WTC11 (cell line): ENCODE data around the gene KCNIP4. TPM values are rescaled to one million over a fixed set of nuclear protein-coding genes. Genes with fewer than 3 reads are reported as not detected.

Experiments used
- ATAC-seq: fragments of 200-7000 bp; cut with Tn5 transposase; 2 replicates; pipeline ENCODE4 v1.10.0; 2021; ENCODE audit warnings: mild to moderate bottlenecking, moderate library complexity
- CTCF ChIA-PET: fragments of 300-600 bp; sonication (Branson Sonifier 250); formaldehyde crosslinking; loops from one replicate; lab custom pipeline; 2021; ENCODE audit warnings: antibody characterized with exemption; lab: Charles Lee
- POLR2A ChIA-PET: fragments of 350-600 bp; sonication (Branson Sonifier 250); formaldehyde crosslinking; loops from one replicate; lab custom pipeline; 2021; ENCODE audit warnings: antibody characterized with exemption; lab: Charles Lee
- DNase-seq: peaks from one replicate; pipeline ENCODE4 v3.0.0; 2021; ENCODE audit warnings: low spot score
- H3K27ac Mint-ChIP-seq: 2 replicates; pipeline ENCODE4 v1.8.0; 2021; ENCODE audit warnings: mixed read lengths
- H3K27me3 Mint-ChIP-seq: 2 replicates; pipeline ENCODE4 v1.8.0; 2021; ENCODE audit warnings: low read depth, mild to moderate bottlenecking, moderate library complexity, mixed read lengths
- H3K36me3 Mint-ChIP-seq: 2 replicates; pipeline ENCODE4 v1.8.0; 2021; ENCODE audit warnings: mixed read lengths
- H3K4me1 Mint-ChIP-seq: 2 replicates; pipeline ENCODE4 v1.8.0; 2022; ENCODE audit warnings: mixed read lengths
- H3K4me3 Mint-ChIP-seq: 2 replicates; pipeline ENCODE4 v1.8.0; 2021; ENCODE audit warnings: mild to moderate bottlenecking, moderate library complexity, mixed read lengths
- H3K9me3 Mint-ChIP-seq: 2 replicates; pipeline ENCODE4 v1.8.0; 2021; ENCODE audit warnings: mixed read lengths
- CBFB ChIP-seq: sonication (generic); formaldehyde crosslinking; IDR thresholded peaks from 2 replicates; pipeline ENCODE4 v1.8.1; 2022; ENCODE audit warnings: mild to moderate bottlenecking, low read depth, missing genetic modification reagents
- ELF4 ChIP-seq: sonication (generic); formaldehyde crosslinking; IDR thresholded peaks from 2 replicates; pipeline ENCODE4 v1.8.1; 2022; ENCODE audit warnings: low read depth, mild to moderate bottlenecking, moderate library complexity, missing genetic modification reagents
- ESRRA ChIP-seq: sonication (generic); formaldehyde crosslinking; IDR thresholded peaks from 2 replicates; pipeline ENCODE4 v1.8.1; 2022; ENCODE audit warnings: mild to moderate bottlenecking, missing genetic modification reagents, borderline replicate concordance
- IRF2 ChIP-seq: sonication (generic); formaldehyde crosslinking; IDR thresholded peaks from 2 replicates; pipeline ENCODE4 v1.8.0; 2022; ENCODE audit warnings: low read depth, missing genetic modification reagents, borderline replicate concordance
- JAZF1 ChIP-seq: fragments of 250-450 bp; sonication (Bioruptor Pico); IDR thresholded peaks from 2 replicates; pipeline ENCODE4 v1.9.0; 2021; ENCODE audit warnings: moderate library complexity, mild to moderate bottlenecking, inconsistent platforms
- KAT7 ChIP-seq: sonication (generic); formaldehyde crosslinking; IDR thresholded peaks from 2 replicates; pipeline ENCODE4 v1.8.1; 2023; ENCODE audit warnings: missing genetic modification reagents, mild to moderate bottlenecking, borderline replicate concordance
- NFE2L1 ChIP-seq: sonication (generic); formaldehyde crosslinking; IDR thresholded peaks from 2 replicates; pipeline ENCODE4 v1.8.1; 2023; ENCODE audit warnings: missing genetic modification reagents
- NFYB ChIP-seq: sonication (generic); formaldehyde crosslinking; conservative IDR thresholded peaks from 2 replicates; pipeline ENCODE4 v1.8.0; 2022; ENCODE audit warnings: low read depth, missing genetic modification reagents
- NR2C2 ChIP-seq: sonication (generic); formaldehyde crosslinking; IDR thresholded peaks from 2 replicates; pipeline ENCODE4 v1.8.0; 2022; ENCODE audit warnings: mild to moderate bottlenecking, missing genetic modification reagents
- PRRX2 ChIP-seq: fragments of 250-450 bp; sonication (Bioruptor Pico); IDR thresholded peaks from 2 replicates; pipeline ENCODE4 v1.8.0; 2021; ENCODE audit warnings: mild to moderate bottlenecking
- SMAD4 ChIP-seq: sonication (generic); formaldehyde crosslinking; IDR thresholded peaks from 2 replicates; pipeline ENCODE4 v1.8.0; 2022; ENCODE audit warnings: mild to moderate bottlenecking, missing genetic modification reagents
- SOX15 ChIP-seq: fragments of 250-450 bp; sonication (Bioruptor Pico); IDR thresholded peaks from 2 replicates; pipeline ENCODE4 v1.9.0; 2021; ENCODE audit warnings: mild to moderate bottlenecking
- TEAD1 ChIP-seq: sonication (generic); formaldehyde crosslinking; IDR thresholded peaks from 2 replicates; pipeline ENCODE4 v1.8.0; 2022; ENCODE audit warnings: mild to moderate bottlenecking, missing genetic modification reagents
- ZNF121 ChIP-seq: sonication (generic); formaldehyde crosslinking; IDR thresholded peaks from 2 replicates; pipeline ENCODE4 v1.8.0; 2023; ENCODE audit warnings: missing genetic modification reagents
- ZNF232 ChIP-seq: sonication (generic); formaldehyde crosslinking; IDR thresholded peaks from 2 replicates; pipeline ENCODE4 v1.8.0; 2022; ENCODE audit warnings: mild to moderate bottlenecking, missing genetic modification reagents
- ZNF416 ChIP-seq: fragments of 250-450 bp; sonication (Bioruptor Pico); IDR thresholded peaks from 2 replicates; pipeline ENCODE4 v1.9.0; 2021; ENCODE audit warnings: mild to moderate bottlenecking, inconsistent platforms
- ZNF425 ChIP-seq: fragments of 250-450 bp; sonication (Bioruptor Pico); conservative IDR thresholded peaks from 2 replicates; pipeline ENCODE4 v1.9.0; 2021; ENCODE audit warnings: mild to moderate bottlenecking
- ZNF512 ChIP-seq: sonication (generic); formaldehyde crosslinking; IDR thresholded peaks from 2 replicates; pipeline ENCODE4 v1.8.1; 2022; ENCODE audit warnings: missing genetic modification reagents, borderline replicate concordance
- total RNA-seq: library from RNA; stranded (reverse); gene quantifications from 3 replicates; pipeline ENCODE4 v1.2.3, GENCODE V29; 2021
- TF ChIP-seq, protein P1 (sequence below): sonication (generic); formaldehyde crosslinking; IDR thresholded peaks from 2 replicates; pipeline ENCODE4 v1.8.1; 2022; ENCODE audit warnings: mild to moderate bottlenecking, moderate library complexity, missing genetic modification reagents
- TF ChIP-seq, protein P2 (sequence below): sonication (generic); formaldehyde crosslinking; IDR thresholded peaks from 2 replicates; pipeline ENCODE4 v1.8.1; 2023; ENCODE audit warnings: mild to moderate bottlenecking, missing genetic modification reagents, moderate library complexity
- TF ChIP-seq, protein P3 (sequence below): sonication (generic); formaldehyde crosslinking; IDR thresholded peaks from 2 replicates; pipeline ENCODE4 v1.8.0; 2022; ENCODE audit warnings: mild to moderate bottlenecking, missing genetic modification reagents

The KCNIP4 gene
- total RNA-seq, 1 experiment from 2014 or later, result not detected

GRCh38 chr4:20954541-20954940 lies 994.0 kb downstream of the KCNIP4 start:
- no peaks in the 10 kb centered on the region for H3K9me3 Mint-ChIP-seq
- TF ChIP-seq, protein P1, sequence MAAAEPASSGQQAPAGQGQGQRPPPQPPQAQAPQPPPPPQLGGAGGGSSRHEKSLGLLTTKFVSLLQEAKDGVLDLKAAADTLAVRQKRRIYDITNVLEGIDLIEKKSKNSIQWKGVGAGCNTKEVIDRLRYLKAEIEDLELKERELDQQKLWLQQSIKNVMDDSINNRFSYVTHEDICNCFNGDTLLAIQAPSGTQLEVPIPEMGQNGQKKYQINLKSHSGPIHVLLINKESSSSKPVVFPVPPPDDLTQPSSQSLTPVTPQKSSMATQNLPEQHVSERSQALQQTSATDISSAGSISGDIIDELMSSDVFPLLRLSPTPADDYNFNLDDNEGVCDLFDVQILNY (CRISPR knock-in tag), result no peak
- TF ChIP-seq KAT7 (CRISPR knock-in tag) (no peak), ZNF416 (CRISPR knock-in tag) (no peak), ZNF232 (CRISPR knock-in tag) (no peak), CBFB (CRISPR knock-in tag) (no peak), NR2C2 (CRISPR knock-in tag) (no peak)
- TF ChIP-seq, protein P2, sequence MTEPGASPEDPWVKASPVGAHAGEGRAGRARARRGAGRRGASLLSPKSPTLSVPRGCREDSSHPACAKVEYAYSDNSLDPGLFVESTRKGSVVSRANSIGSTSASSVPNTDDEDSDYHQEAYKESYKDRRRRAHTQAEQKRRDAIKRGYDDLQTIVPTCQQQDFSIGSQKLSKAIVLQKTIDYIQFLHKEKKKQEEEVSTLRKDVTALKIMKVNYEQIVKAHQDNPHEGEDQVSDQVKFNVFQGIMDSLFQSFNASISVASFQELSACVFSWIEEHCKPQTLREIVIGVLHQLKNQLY (CRISPR knock-in tag), result no peak
- ChIA-PET CTCF (interaction anchor here (1.0 kb wide), 1 partner anchor 181 kb away, joined by 3 read pairs; no protein-coding TSS in a partner anchor), POLR2A (no interaction called here)
- no peak for ATAC-seq
- no peaks in the 10 kb centered on the region for H3K27me3 Mint-ChIP-seq
- no peaks in the 10 kb centered on the region for H3K36me3 Mint-ChIP-seq
- H3K27ac Mint-ChIP-seq, result no peak overlapping the region
- H3K4me1 Mint-ChIP-seq, result no peaks in the 10 kb centered on the region
- no peak for DNase-seq
- H3K4me3 Mint-ChIP-seq, result no peak overlapping the region

- DNase-seq (no peak), ATAC-seq (no peak)
- Mint-ChIP-seq H3K4me3 (no peak overlapping the region), H3K27me3 (no peaks in the 10 kb centered on the region), H3K36me3 (no peaks in the 10 kb centered on the region), H3K4me1 (no peaks in the 10 kb centered on the region), H3K9me3 (no peaks in the 10 kb centered on the region), H3K27ac (no peak overlapping the region)
- no peak for TF ChIP-seq NFE2L1
- no peak for TF ChIP-seq ESRRA (CRISPR knock-in tag)
- no peak for TF ChIP-seq NFYB (CRISPR knock-in tag)
- TF ChIP-seq ZNF121 (CRISPR knock-in tag), result no peak
- no peak for TF ChIP-seq PRRX2 (CRISPR knock-in tag)
- TF ChIP-seq SMAD4 (CRISPR knock-in tag), result no peak
- TF ChIP-seq ZNF512, result no peak
- ChIA-PET CTCF (no interaction called here), POLR2A (no interaction called here)
Measured at GRCh38 chr4:20944961-20945360, 1003.6 kb downstream of the KCNIP4 start.

- no peak for DNase-seq
- Mint-ChIP-seq H3K9me3 (no peaks in the 10 kb centered on the region), H3K4me3 (no peak overlapping the region), H3K27me3 (no peaks in the 10 kb centered on the region), H3K4me1 (no peaks in the 10 kb centered on the region)
- no peak for TF ChIP-seq SOX15 (CRISPR knock-in tag)
- TF ChIP-seq, all 79 proteins: peak for 0
- ChIA-PET POLR2A (no interaction called here), CTCF (no interaction called here)
- no peak for ATAC-seq
- Mint-ChIP-seq H3K36me3 (no peaks in the 10 kb centered on the region), H3K27ac (no peak overlapping the region)
Measured at GRCh38 chr4:20944451-20944850, 1004.1 kb downstream of the KCNIP4 start.

DNA sequence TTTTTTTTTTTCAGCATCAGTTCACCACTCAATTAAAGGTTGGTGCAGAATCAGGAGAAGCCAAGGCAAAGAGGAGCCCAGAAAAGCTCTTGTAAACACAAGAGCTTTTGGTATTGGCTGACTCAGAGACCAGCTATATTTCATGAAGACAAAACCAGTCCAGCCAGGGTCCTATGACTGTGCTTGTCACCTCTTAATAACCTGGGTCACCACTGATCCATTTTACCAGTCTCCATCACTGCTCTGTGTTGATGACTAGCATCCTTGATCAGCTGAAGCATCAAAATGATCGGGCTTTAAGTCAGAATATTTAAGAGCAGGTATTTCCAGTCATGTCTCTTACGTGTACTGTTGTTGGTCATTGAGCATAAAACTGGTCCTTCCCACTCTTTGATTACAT lies 1010.4 kb downstream of the KCNIP4 start:
- Mint-ChIP-seq H3K27ac (no peak overlapping the region), H3K4me1 (no peaks in the 10 kb centered on the region), H3K4me3 (no peak overlapping the region), H3K27me3 (no peaks in the 10 kb centered on the region), H3K9me3 (no peaks in the 10 kb centered on the region), H3K36me3 (no peaks in the 10 kb centered on the region)
- ChIA-PET CTCF (no interaction called here), POLR2A (interaction anchor here (0.7 kb wide), 1 partner anchor 176 kb away, joined by 12 read pairs; no protein-coding TSS in a partner anchor)
- DNase-seq (no peak), ATAC-seq (no peak)
- TF ChIP-seq ZNF425 (CRISPR knock-in tag) (no peak), TEAD1 (CRISPR knock-in tag) (no peak), ELF4 (CRISPR knock-in tag) (no peak), IRF2 (CRISPR knock-in tag) (no peak), JAZF1 (CRISPR knock-in tag) (no peak)
- TF ChIP-seq, protein P3, sequence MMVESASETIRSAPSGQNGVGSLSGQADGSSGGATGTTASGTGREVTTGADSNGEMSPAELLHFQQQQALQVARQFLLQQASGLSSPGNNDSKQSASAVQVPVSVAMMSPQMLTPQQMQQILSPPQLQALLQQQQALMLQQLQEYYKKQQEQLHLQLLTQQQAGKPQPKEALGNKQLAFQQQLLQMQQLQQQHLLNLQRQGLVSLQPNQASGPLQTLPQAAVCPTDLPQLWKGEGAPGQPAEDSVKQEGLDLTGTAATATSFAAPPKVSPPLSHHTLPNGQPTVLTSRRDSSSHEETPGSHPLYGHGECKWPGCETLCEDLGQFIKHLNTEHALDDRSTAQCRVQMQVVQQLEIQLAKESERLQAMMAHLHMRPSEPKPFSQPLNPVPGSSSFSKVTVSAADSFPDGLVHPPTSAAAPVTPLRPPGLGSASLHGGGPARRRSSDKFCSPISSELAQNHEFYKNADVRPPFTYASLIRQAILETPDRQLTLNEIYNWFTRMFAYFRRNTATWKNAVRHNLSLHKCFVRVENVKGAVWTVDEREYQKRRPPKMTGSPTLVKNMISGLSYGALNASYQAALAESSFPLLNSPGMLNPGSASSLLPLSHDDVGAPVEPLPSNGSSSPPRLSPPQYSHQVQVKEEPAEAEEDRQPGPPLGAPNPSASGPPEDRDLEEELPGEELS (CRISPR knock-in tag), result no peak
- TF ChIP-seq, protein P1 (CRISPR knock-in tag), result no peak
